Activated CD4-positive, alpha-beta T cell treated with anti-CD3 and anti-CD28 coated beads, Interleukin-2, amount 50 U/mL, for 16 hours (primary cell): Measurements from ENCODE around the gene CFHR5.
"Not testable (repeated sequence)": the region's sequence is repeated elsewhere in the genome, so short reads cannot be mapped to it uniquely, and the experiment has no call there.

Experiments
- DNase-seq: peaks from one replicate; pipeline ENCODE4 v3.0.0-alpha.2; 2020

The CFHR5 gene

DNA sequence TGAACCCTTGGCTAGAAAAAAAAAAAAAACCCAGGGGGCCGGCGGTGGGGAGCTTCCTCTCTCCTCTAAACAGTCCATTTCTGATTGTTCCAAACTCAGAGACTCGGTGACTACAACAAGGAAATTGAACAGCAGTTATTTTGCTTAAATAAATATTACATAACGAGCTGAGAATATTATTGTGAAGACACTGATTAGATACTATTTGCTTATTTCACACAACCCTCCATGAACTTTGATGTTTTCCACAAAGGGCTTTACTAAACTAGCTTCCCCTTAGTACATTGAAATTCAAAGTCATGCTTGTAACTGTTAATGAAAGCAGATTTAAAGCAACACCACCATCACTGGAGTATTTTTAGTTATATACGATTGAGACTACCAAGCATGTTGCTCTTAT is at the start of gene CFHR5:
TSS of gene CFHR5 (plus strand) at position 279 of the 400 bp plus-strand sequence. CDS start at position 388, 109 bp downstream.
- no peak for DNase-seq

DNA sequence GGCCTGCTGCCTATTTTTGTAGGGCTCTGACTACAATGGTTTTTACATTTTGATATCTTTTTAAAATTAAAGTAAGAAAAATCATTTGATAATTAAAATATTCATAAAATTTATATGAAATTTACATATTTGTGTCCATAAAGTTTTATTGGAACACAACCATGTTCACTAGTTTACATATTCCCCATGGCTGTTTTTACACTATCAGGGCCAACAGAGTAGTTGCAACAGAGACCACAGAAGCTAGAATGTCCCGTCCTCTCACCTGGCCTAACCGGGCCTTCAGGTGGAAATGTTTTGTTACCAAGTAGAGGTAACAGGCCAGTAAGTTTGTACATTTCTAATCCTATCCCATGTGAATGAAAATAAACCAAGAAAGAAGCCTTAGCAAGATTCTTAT is 44.5 kb upstream of the CFHR5 start:
- DNase-seq = not testable (repeated sequence)

DNA sequence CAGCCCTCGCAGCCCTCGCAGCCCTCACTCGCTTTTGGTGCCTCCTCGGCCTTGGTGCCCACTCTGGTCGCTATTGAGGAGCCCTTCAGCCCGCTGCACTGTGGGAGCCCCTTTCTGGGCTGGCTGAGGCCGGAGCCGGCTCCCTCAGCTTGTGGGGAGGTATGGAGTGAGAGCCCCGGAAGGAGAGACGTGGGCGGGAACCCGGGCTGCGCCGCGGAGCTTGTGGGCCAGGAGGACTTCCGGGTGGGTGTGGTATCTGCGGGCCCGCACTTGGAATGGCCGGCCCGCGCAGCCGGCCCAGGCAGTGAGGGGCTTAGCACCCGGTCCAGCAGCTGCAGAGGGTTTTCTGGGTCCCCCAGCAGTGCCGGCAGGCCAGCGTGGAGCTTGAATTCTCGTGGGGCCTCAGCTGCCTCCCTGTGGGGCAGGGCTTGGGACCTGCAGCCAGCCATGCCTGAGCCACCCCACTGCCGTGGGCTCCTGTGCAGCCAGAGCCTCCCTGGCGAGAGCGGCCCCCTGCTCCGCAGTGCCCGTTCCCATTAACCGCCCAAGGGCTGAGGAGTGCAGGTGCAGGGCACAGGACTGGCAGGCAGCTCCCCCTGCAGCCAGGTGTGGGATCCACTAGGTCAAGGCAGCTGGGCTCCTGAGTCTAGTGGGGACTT is 43.7 kb upstream of the CFHR5 start:
- DNase-seq = no peak

DNA sequence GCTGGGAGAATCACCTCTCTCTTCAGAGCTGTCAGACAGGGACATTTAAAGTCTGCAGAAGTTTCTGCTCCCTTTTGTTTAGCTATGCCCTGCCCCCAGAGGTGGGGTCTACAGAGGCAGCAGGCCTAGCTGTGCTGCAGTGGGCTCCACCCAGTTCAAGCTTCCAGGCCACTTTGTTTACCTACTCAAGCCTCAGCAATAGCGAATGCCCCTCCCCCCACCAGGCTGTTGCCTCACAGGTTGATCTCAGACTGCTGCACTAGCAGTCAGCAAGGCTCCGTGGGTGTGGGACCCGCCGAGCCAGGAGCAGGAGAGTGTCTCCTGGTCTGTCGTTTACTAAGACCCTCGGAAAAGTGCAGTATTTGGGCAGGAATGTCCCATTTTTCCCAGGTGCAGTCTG is 35.9 kb upstream of the CFHR5 start:
- DNase-seq = not testable (repeated sequence)

DNA sequence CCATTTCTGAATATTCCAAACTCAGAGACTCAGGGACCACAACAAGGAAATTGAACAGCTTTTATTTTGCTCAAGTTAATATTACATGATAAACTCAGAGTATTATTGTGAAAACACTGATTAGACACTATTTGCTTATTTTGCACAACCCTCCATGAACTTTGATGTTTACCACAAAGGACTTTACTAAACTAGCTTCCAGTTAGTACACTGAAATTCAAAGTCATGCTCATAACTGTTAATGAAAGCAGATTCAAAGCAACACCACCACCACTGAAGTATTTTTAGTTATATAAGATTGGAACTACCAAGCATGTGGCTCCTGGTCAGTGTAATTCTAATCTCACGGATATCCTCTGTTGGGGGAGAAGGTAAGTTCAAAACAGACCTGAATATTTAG is 33.8 kb upstream of the CFHR5 start, which contains the start of gene CFHR2:
TSS of gene CFHR2 (plus strand) at position 171 of the 400 bp plus-strand sequence. CDS start at position 314, 143 bp downstream.
- not testable (repeated sequence) for DNase-seq

DNA sequence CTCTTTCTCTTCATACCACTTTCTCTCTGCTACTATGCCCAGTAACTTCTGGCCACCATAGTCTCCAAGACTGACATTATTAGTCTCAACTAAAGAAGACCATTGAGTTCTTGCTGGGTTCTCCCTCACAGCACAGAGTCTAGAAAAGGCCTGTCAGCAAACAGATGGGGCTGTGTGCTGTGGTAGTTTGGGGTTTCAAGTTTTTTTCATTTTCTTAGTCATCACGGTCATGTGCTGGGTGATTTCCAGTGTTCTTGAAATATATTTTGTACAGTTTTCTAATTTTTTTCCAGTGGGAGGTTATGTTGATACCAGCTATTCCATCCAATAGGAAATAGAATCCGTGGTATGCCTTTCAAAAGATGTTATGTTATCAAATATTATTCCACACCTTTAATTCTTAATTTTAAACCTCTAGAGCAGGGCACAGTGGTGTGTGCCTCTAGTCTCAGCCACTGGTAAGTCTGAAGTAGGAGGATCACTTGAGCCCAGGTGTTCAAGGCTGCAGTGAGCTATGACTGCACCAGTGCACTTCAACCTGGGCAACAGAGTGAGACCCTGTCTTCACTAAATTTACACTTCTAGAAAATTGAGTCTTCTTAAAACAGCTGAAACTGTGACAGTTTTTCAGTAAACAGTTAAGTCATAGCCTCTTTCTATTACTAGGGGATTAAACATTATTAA is 25.5 kb upstream of the CFHR5 start:
- DNase-seq = no peak

DNA sequence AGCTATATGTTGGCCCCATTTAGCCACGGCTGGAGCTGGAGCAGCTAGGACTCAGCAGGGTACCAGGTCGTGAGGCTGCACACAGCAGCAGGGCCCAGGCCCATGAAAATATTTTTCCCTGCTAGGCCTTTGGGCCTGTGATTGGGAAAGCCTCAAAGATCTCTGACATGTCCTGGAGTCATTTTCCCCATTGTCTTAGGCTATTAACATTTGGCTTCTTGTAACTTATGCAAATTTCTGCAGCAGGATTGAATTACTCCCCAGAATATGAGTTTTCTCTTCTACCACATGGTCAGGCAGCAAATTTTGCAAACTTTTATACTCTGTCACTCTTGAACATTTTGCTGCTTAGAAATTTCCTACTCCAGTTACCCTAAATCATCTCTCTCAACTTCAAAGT is 22.6 kb upstream of the CFHR5 start:
- DNase-seq = no peak

DNA sequence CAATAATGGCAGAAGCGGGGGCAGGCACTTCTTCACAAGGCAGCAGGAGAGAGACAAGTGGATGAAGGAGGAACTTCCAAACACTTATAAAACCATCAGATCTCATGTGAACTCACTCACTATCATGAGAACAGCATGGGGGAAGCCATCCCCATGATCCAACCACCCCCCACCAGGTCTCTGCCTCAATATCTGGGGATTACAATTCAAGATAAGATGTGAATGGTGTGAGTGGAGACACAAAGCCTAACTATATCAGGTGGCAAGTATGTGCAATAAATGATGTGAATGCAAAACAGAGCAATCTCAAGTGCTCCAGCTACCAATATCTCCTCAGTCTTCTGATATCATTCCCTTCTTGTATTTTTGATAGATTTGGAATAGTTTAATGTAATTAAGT is 21.4 kb upstream of the CFHR5 start:
- DNase-seq = no peak

DNA sequence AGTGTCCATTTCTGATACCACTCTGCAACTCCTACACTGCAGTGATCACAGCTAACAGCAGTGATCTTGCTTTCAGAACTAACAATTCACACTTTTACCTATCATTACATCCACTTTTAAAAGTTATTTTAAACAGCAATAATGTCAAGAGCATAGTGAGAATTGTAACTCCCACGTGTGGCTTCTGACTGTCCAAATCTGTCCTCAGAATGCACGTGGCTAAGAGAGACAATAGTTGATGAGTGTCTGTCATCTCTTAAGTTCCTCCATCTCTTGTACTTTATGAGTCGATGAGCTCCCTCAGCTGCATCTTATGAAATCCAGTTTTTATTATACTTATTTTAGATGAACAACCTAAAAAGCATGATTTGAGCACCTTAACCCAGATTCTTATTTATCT is 16.5 kb upstream of the CFHR5 start:
- no peak for DNase-seq

DNA sequence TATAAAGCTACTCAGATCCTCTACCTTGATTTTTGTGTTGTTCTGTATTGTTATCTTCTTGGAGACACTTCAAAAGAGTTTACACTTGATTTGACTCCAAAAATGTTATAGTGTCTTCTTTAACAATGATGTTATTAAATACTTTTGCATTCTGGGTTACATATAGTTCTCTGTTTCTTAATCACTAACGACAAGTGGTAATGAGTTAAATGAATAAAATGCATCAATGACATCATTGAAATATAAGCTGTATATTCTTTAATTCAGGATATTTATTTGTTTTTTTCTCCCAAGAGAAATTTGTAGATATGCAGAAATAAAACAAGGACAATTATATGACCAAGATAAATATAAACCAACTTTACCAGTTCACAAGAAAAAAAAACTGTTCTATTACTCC is 7.2 kb upstream of the CFHR5 start:
- no peak for DNase-seq

DNA sequence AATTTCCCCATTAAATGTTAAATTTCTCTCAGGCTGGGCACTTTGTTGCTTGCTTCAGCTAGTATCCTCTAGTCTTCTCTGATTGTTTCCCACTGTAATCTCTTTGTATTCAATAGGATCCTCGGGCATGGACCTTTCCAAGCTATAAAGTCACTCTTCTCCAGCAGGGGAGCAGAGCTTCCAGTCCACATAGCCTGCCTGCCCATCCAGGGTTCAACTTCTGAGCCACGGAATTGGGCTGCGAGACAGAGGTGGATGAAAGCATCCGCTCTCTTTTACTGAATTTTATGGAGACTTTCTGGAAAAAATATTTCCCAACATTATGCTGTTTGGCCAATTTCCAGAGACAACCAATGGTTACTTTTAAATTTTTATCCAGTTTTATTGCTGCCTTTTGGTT is 1.1 kb upstream of the CFHR5 start:
- DNase-seq = no peak

DNA sequence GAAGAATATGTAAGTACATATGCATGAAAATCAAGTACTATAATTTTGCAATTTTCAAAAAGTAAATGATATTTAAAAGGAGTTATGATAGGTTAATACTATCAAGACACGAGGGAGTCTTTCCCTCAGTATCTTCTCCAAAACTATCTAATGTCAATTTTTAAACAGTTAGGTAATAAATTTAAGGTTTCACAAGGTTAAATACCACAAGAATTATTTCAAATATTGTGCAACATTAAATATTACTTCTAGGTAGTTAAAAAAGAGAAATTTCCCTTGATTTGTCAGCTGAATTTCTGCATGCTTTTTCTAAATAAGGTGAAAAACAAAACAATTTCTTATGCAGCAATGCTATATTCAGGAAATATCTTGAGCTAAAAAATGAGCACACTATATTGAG is 3.5 kb downstream of the CFHR5 start:
- no peak for DNase-seq

DNA sequence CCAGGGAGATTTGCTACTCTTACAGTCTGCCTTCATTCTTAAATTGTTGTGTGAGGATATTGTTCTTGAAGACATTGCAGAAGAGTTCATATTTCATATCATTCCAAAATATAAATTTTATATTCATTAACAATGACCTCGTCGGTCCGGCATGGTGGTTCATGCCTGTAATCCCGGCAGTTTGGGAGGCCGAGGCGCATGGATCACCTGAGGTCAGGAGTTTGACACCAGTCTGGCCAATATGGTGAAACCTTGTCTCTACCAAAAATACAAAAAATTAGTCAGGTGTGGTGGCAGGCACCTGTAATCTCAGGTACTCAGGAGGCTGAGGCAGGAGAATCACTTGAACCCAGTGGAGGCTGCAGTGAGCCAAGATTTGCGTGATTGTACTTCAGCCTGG is 4.9 kb downstream of the CFHR5 start:
- DNase-seq = not testable (repeated sequence)

DNA sequence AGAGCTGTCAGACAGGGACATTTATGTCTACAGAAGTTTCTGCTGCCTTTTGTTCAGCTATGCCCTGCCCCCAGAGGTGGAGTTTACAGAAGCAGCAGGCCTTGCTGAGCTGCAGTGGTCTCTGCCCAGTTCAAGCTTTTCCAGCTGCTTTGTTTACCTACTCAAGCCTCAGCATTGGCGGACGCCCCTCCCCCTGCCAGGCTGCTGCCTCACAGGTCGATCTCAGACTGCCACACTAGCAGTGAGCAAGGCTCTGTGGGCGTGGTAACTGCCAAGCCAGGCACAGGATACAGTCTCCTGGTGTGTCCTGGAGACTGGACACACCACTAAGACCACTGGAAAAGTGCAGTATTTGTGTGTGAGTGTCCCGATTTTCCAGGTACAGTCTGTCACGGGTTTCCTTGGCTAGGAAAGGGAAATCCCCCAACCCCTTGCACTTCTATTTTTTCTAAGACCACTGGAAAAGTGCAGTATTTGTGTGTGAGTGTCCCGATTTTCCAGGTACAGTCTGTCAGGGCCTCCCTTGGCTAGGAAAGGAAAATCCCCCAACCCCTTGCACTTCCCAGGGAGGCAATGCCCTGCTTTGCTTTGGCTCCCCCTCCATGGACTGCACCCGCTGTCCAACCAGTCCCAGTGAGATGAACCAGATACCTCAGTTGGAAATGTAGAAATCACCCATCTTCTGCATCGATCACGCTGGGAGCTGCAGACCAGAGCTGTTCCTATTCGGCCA is 14.7 kb downstream of the CFHR5 start:
- DNase-seq = not testable (repeated sequence)

DNA sequence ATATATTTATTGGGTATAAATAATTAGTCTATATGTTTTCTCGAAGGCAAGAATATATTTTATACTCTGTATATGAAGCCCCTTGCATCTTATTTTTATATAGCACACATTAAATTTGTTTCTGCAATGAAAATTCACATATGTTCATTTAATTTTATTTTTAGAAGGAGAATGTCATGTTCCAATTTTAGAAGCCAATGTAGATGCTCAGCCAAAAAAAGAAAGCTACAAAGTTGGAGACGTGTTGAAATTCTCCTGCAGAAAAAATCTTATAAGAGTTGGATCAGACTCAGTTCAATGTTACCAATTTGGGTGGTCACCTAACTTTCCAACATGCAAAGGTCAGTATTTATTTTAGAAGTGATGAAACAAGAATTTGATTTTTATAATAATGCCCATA is 16.6 kb downstream of the CFHR5 start:
- DNase-seq = no peak

DNA sequence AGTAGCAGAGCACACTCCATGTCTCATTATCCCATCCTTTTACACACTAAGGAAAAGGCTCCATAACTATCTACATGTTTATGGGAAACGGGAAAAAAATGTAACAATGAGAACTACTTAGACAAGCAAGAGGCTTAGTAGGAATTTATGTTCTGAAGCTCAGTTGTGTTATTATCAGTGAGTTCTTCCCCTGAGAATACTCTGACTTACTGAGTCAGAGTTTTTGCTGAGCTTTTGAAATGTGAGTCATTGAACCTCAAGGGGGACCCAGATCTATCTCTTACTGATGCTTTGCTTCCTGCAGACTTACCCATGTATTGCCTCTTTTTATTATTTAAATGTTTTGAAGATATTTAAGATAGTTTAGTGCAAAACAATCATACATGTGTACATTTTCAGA is 20.1 kb downstream of the CFHR5 start:
- no peak for DNase-seq

DNA sequence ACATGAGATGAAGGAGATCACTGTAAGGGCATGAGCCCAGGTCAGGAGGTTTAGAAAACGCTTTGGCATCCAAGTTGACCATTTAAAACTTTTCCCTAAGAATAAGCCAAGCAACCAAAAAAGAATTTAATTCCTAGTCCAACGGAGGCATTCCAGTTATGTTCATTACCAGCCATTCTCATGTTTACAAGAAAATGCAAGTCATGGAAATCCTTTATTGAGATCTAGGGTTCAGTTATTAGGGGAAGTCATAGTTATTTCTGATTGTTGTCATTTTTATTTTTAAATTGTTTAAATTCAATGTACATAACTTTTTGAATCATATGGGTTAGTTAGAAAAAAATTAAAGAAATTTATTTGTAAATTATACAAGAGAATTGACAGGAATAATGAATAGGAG is 24.5 kb downstream of the CFHR5 start:
- no peak for DNase-seq

DNA sequence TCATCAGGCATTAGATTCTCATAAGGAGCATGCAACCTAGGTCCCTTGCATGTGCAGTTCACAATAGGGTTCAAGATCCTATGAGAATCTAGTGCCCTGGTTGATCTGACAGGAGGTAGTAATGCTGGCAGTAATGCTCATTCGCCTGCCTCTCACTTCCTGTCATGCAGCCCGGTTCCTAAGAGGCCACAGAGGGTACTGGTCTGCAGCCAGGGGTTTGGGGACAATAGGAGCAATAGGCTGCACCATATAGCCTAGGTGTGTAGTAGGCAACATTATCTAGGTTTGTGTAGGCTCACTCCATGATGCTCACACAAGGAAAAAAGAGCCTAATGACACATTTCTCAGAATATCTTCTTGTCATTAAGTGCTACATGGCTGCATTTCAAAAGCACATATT is 25.8 kb downstream of the CFHR5 start:
- no peak for DNase-seq

DNA sequence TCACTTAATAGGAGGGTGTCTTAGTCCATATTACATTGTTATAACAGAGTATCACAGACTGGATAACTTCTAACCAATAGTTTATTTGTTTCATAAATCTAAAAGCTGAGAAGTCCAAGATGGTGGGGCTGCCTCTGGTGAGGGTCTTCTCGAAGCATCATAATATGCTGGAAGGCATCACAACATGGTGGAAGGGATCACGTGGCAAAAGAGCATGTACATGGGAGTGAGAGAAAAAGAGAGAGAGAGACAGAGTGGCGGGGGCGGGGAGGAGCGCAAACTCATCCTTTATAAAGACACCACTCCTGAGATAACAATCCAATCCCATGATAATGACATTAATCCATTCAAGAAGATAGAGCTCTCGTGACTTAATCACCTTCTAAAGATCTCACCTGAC is 31.5 kb downstream of the CFHR5 start:
- DNase-seq = no peak

DNA sequence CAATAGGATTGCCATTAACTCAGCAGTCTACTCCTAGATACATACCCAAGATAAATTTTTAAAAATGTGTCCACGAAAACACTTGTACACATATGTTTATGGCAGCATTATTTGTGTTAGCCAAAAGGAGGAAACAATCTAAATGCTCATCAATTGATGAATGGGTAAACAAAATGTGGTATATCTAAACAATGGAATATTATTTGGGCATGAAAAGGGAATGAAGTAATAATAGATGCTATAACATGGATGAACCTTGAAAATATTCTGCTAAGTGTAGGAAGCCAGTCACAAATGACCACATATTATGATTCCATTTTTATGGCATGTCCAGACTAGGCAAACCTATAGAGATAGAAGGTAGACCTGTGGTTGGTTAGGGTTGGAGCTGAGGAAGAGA is 34.3 kb downstream of the CFHR5 start:
- DNase-seq = no peak

DNA sequence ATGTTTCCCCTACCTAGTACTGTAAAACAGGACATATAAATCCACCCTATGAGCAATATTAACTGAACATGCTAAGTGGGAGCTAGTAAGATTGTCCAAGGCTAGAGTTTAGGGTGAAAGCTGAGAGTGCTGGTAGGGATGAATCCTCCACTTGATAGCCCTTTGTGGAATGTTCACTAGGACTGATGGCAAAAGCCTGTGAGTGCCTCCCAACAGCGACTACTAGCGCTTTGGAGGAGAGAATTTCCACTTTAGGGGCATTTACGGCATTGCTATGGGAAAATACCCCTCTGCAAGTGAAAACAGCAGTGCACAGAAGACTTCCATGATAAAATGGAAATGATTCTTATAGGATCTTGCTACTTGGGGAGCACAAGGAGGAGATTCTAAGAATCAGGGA is 35.9 kb downstream of the CFHR5 start:
- DNase-seq = no peak

DNA sequence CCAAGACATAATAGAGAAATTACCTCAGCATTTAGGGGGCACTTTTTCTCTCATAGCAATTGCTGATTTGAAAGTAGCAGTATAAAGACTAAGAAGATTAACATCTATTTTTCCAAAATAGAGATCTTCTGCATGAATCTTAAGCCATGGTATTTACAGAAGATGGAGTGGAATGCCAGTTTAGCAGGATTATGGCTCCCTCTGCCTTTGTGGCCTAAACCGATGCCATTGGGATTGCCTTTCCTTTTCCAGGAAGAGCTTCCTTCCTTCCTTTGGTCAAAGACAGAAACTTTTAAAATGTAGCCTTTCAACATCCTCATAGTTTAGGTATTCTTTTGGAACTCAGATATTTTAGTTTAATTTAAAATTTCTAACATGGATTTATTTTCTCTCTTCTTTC is 39.4 kb downstream of the CFHR5 start:
- no peak for DNase-seq

DNA sequence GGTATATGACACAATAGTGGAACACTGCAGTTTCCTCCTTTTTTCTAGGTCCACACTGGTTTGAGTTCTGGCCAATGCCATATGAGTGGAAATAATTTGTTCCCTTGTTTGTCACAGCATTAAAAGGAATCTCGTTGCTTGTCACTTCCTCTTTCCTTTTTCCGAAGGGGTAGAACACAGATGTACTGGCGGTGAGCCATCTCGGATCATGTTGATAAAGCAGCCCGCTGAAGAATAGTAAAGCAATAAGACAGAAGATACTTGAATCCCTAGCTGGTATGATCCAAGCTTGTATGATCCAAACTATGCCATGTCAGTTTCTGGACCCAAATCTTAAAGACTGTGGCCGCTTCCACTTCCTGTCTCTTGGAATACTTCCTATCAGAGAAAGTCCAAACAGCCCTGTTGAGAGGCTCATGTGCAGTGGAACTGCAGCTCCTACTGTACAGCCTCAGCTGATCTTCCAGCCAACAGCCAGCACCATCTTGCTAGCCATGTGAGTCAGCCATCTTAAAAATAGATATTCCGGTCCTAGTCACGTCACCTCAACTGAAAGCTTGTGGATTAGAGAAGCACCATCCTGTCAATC is 40.3 kb downstream of the CFHR5 start:
- no peak for DNase-seq

DNA sequence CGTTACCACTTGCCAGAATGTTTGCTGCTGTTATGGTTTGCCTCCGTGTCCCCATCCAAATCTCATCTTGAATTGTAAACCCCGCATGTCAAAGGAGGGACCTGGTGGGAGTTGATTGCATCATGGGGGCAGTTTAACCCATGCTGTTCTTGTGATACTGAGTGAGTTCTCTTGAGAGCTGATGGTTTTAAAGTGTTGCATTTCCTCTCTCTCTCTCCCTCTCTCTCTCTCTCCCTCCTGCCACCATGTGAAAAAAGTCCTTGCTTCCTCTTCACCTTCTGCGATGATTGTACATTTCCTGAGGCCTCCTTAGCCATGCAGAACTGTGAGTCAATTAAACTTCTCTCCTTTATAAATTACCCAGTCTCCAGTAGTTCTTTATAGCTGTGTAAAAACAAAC is 44.4 kb downstream of the CFHR5 start:
- no peak for DNase-seq
